Liver (tissue), 3 donors: Measurements from ENCODE around the gene TXLNA.

Experiments used
- GABPA ChIP-seq, 2 donors: IDR thresholded peaks in 1 of 2; conservative IDR thresholded peaks in 1 of 2; 2 replicates each; pipeline ENCODE4 v1.6.1; 2016; ENCODE audit warnings: antibody characterized with exemption in 2 of 2, mild to moderate bottlenecking in 1 of 2, moderate library complexity in 1 of 2
- JUND ChIP-seq, 2 donors: IDR thresholded peaks; 2 replicates each; pipeline ENCODE4 v1.6.1; 2016; ENCODE audit warnings: antibody characterized with exemption in 2 of 2
- RAD21 ChIP-seq, 2 donors: IDR thresholded peaks; 2 replicates each; pipeline ENCODE4 v1.6.1; 2016; ENCODE audit warnings: antibody characterized with exemption in 2 of 2, mild to moderate bottlenecking in 2 of 2
- SP1 ChIP-seq: IDR thresholded peaks from 2 replicates; pipeline ENCODE4 v1.6.1; 2018; ENCODE audit warnings: antibody characterized with exemption, mild to moderate bottlenecking
- TAF1 ChIP-seq: conservative IDR thresholded peaks from 2 replicates; pipeline ENCODE4 v1.6.1; 2016; ENCODE audit warnings: antibody characterized with exemption, mild to moderate bottlenecking
- TF ChIP-seq, protein P1 (sequence below): IDR thresholded peaks from 2 replicates; pipeline ENCODE4 v1.6.1; 2016; ENCODE audit warnings: antibody characterized with exemption, mild to moderate bottlenecking
- TF ChIP-seq, protein P2 (sequence below): fragments of 150-350 bp; IDR thresholded peaks from 2 replicates; pipeline ENCODE4 v1.5.1; 2017; ENCODE audit warnings: improper control_type of control experiment, low read depth, low read length; ENCODE audit not compliant: missing input control
- donor health status: healthy.
- donor health status: healthy.

DNA sequence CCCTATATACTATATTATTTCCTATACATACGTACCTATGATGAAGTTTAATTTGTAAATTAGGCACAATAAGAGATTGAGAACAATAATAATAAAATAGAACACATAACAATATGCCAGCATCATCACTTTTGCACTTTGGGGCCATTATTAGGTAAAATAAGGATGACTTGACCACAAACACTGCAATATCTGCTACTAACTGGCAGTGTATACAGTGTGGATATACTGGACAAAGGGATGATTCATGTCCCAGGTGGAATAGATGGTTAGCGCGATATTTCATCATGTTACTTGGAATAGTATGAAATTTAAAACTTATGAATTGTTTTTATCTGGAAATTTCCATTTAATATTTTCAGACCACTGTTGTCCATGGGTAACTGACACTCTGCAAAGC lies 35.4 kb upstream of the TXLNA start:
- TF ChIP-seq, protein P1, sequence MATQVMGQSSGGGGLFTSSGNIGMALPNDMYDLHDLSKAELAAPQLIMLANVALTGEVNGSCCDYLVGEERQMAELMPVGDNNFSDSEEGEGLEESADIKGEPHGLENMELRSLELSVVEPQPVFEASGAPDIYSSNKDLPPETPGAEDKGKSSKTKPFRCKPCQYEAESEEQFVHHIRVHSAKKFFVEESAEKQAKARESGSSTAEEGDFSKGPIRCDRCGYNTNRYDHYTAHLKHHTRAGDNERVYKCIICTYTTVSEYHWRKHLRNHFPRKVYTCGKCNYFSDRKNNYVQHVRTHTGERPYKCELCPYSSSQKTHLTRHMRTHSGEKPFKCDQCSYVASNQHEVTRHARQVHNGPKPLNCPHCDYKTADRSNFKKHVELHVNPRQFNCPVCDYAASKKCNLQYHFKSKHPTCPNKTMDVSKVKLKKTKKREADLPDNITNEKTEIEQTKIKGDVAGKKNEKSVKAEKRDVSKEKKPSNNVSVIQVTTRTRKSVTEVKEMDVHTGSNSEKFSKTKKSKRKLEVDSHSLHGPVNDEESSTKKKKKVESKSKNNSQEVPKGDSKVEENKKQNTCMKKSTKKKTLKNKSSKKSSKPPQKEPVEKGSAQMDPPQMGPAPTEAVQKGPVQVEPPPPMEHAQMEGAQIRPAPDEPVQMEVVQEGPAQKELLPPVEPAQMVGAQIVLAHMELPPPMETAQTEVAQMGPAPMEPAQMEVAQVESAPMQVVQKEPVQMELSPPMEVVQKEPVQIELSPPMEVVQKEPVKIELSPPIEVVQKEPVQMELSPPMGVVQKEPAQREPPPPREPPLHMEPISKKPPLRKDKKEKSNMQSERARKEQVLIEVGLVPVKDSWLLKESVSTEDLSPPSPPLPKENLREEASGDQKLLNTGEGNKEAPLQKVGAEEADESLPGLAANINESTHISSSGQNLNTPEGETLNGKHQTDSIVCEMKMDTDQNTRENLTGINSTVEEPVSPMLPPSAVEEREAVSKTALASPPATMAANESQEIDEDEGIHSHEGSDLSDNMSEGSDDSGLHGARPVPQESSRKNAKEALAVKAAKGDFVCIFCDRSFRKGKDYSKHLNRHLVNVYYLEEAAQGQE: no peak
- TF ChIP-seq, protein P2, sequence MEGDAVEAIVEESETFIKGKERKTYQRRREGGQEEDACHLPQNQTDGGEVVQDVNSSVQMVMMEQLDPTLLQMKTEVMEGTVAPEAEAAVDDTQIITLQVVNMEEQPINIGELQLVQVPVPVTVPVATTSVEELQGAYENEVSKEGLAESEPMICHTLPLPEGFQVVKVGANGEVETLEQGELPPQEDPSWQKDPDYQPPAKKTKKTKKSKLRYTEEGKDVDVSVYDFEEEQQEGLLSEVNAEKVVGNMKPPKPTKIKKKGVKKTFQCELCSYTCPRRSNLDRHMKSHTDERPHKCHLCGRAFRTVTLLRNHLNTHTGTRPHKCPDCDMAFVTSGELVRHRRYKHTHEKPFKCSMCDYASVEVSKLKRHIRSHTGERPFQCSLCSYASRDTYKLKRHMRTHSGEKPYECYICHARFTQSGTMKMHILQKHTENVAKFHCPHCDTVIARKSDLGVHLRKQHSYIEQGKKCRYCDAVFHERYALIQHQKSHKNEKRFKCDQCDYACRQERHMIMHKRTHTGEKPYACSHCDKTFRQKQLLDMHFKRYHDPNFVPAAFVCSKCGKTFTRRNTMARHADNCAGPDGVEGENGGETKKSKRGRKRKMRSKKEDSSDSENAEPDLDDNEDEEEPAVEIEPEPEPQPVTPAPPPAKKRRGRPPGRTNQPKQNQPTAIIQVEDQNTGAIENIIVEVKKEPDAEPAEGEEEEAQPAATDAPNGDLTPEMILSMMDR: no peak
- TF ChIP-seq SP1 (no peak), TAF1 (no peak), GABPA (IDR thresholded peaks at IDR 0.05 in 1 of 2, conservative IDR thresholded peaks at IDR 0.05 in 1 of 2) (no peak), JUND (IDR thresholded peaks at IDR 0.05) (no peak), RAD21 (IDR thresholded peaks at IDR 0.05) (no peak)
